H1 (cell line): ENCODE measurements around the gene PCDH9. TPM values are rescaled to one million over a fixed set of nuclear protein-coding genes. Genes with fewer than 3 reads are reported as not detected.

Source experiments
- CTCF ChIA-PET: fragments of 300-600 bp; sonication (Branson Sonifier 250); formaldehyde crosslinking; loops from one replicate; lab custom pipeline; 2021; ENCODE audit not compliant: partially characterized antibody; lab: Charles Lee
- POLR2A ChIA-PET: fragments of 300-600 bp; sonication (Branson Sonifier 250); formaldehyde crosslinking; loops from one replicate; lab custom pipeline; 2021; ENCODE audit warnings: inconsistent platforms; ENCODE audit not compliant: partially characterized antibody; lab: Charles Lee
- DNase-seq, 2 experiments: peaks; one replicate each; pipeline versions ENCODE4 v3.0.0 to v3.0.0-alpha.2; 2010 to 2022; ENCODE audit warnings: low spot score in 2 of 2, low read depth in 1 of 2, mixed read lengths in 1 of 2
- FAIRE-seq: peaks from 2 replicates; lab custom pipeline; 2011; peaks lifted over from hg19 to GRCh38; lab: Jason Lieb, UNC
- H2AFZ ChIP-seq: 2 replicates; pipeline ENCODE4 v1.8.1; 2012; ENCODE audit warnings: low read length, inconsistent platforms
- H2AK5ac ChIP-seq: 2 replicates; pipeline ENCODE4 v1.6.1; 2013; ENCODE audit warnings: low read depth, low read length
- H2BK120ac ChIP-seq: replicated peaks from 2 replicates; pipeline ENCODE3; 2013; ENCODE audit warnings: low read depth, low read length, inconsistent platforms
- H2BK12ac ChIP-seq: 2 replicates; pipeline ENCODE4 v1.6.1; 2013; ENCODE audit warnings: low read depth, low read length
- H2BK15ac ChIP-seq: 2 replicates; pipeline ENCODE4 v1.6.1; 2013; ENCODE audit warnings: low read length
- H2BK20ac ChIP-seq: 2 replicates; pipeline ENCODE4 v1.6.1; 2013; ENCODE audit warnings: low read length
- H2BK5ac ChIP-seq: 2 replicates; pipeline ENCODE4 v1.6.1; 2013; ENCODE audit warnings: low read depth, low read length
- H3K14ac ChIP-seq: 2 replicates; pipeline ENCODE4 v1.6.1; 2013; ENCODE audit warnings: inconsistent platforms; ENCODE audit not compliant: insufficient read length
- H3K18ac ChIP-seq: 2 replicates; pipeline ENCODE4 v1.6.1; 2013; ENCODE audit warnings: low read length; ENCODE audit errors: extremely low read depth
- H3K23ac ChIP-seq: 2 replicates; pipeline ENCODE4 v1.6.1; 2013; ENCODE audit warnings: inconsistent platforms; ENCODE audit not compliant: insufficient read length
- H3K23me2 ChIP-seq: 2 replicates; pipeline ENCODE4 v1.6.1; 2013; ENCODE audit warnings: low read depth, low read length
- H3K27ac ChIP-seq: 2 replicates; pipeline ENCODE4 v1.6.1; 2011; ENCODE audit warnings: low read depth, low read length, inconsistent platforms
- H3K27me3 ChIP-seq, 4 experiments: replicated peaks in 1 of 4; 1 replicate in 1 of 4; 2 replicates in 3 of 4; pipeline versions ENCODE4 v1.6.1 to v1.8.1; 2011 to 2013; ENCODE audit warnings: low read length in 3 of 4, mild to moderate bottlenecking in 3 of 4, inconsistent platforms in 2 of 4, mixed read lengths in 2 of 4, moderate library complexity in 1 of 4; ENCODE audit not compliant: control insufficient read depth in 3 of 4, insufficient read depth in 3 of 4; ENCODE audit errors: extremely low read depth in 1 of 4
- H3K36me3 ChIP-seq, 4 experiments: 2 replicates each; pipeline versions ENCODE4 v1.6.1 to v1.8.1; 2011 to 2013; ENCODE audit warnings: mild to moderate bottlenecking in 4 of 4, low read length in 3 of 4, moderate library complexity in 2 of 4, control low read depth in 1 of 4, inconsistent platforms in 1 of 4; ENCODE audit not compliant: insufficient read depth in 4 of 4, control insufficient read depth in 2 of 4
- H3K4ac ChIP-seq: replicated peaks from 2 replicates; pipeline ENCODE3; 2013; ENCODE audit warnings: low read length, low read depth, mixed read lengths, inconsistent platforms; ENCODE audit not compliant: insufficient read length
- H3K4me1 ChIP-seq, 4 experiments: replicated peaks in 1 of 4; 1 replicate in 1 of 4; 2 replicates in 3 of 4; pipeline versions ENCODE4 v1.6.1 to v1.8.1; 2011 to 2013; ENCODE audit warnings: low read length in 3 of 4, inconsistent platforms in 2 of 4, mixed read lengths in 1 of 4; ENCODE audit not compliant: insufficient read depth in 4 of 4, control insufficient read depth in 3 of 4
- H3K4me2 ChIP-seq, 2 experiments: 2 replicates each; pipeline versions ENCODE4 v1.6.1 to v1.8.1; 2011 to 2013; ENCODE audit warnings: low read depth in 2 of 2, low read length in 2 of 2, control low read depth in 1 of 2, inconsistent platforms in 1 of 2, mild to moderate bottlenecking in 1 of 2; ENCODE audit not compliant: insufficient read depth in 1 of 2
- H3K4me3 ChIP-seq, 4 experiments: fragments of 200-600, 300-600 bp in 1 of 4; sonication (generic), shearing (Covaris generic), sonication (Bioruptor Twin) in 1 of 4; 2 replicates each; pipeline versions ENCODE4 v1.5.1 to v1.8.1; 2011 to 2016; ENCODE audit warnings: low read length in 4 of 4, low read depth in 3 of 4, control low read depth in 2 of 4, inconsistent platforms in 2 of 4, mild to moderate bottlenecking in 2 of 4, mixed read lengths in 1 of 4, moderate library complexity in 1 of 4; ENCODE audit not compliant: insufficient read depth in 2 of 4; ENCODE audit errors: extremely low read depth in 1 of 4
- H3K56ac ChIP-seq: replicated peaks from 2 replicates; pipeline ENCODE3; 2013; ENCODE audit warnings: low read depth, mild to moderate bottlenecking, mixed read lengths, low read length, inconsistent platforms; ENCODE audit not compliant: insufficient read length
- H3K79me1 ChIP-seq: 2 replicates; pipeline ENCODE4 v1.6.1; 2013; ENCODE audit warnings: low read depth, low read length, control low read depth
- H3K79me2 ChIP-seq, 2 experiments: 2 replicates each; pipeline versions ENCODE4 v1.6.1 to v1.8.1; 2012 to 2013; ENCODE audit warnings: low read length in 2 of 2, mild to moderate bottlenecking in 2 of 2, inconsistent platforms in 1 of 2; ENCODE audit not compliant: insufficient read depth in 2 of 2, control insufficient read depth in 1 of 2
- H3K9ac ChIP-seq, 4 experiments: replicated peaks in 1 of 4; 1 replicate in 1 of 4; 2 replicates in 3 of 4; pipeline versions ENCODE4 v1.6.1 to v1.8.1; 2011 to 2013; ENCODE audit warnings: low read depth in 3 of 4, low read length in 3 of 4, control low read depth in 2 of 4, mild to moderate bottlenecking in 2 of 4, moderate library complexity in 2 of 4, inconsistent platforms in 1 of 4; ENCODE audit errors: extremely low read depth in 1 of 4
- H3K9me3 ChIP-seq, 2 experiments: 2 replicates each; pipeline versions ENCODE4 v1.6.1 to v1.8.1; 2012 to 2013; ENCODE audit warnings: mild to moderate bottlenecking in 2 of 2, moderate library complexity in 2 of 2, control low read depth in 1 of 2, inconsistent platforms in 1 of 2, low read depth in 1 of 2, low read length in 1 of 2, mixed read lengths in 1 of 2; ENCODE audit not compliant: insufficient read depth in 2 of 2
- H4K20me1 ChIP-seq, 2 experiments: replicated peaks in 1 of 2; 2 replicates each; pipeline versions ENCODE3 to v1.8.1; 2011 to 2013; ENCODE audit warnings: inconsistent platforms in 2 of 2, low read length in 2 of 2, mild to moderate bottlenecking in 1 of 2; ENCODE audit not compliant: insufficient read depth in 2 of 2, control insufficient read depth in 1 of 2
- H4K5ac ChIP-seq: 2 replicates; pipeline ENCODE4 v1.6.1; 2013; ENCODE audit warnings: low read length, low read depth, mixed read lengths, inconsistent platforms; ENCODE audit not compliant: insufficient read length
- H4K8ac ChIP-seq: 2 replicates; pipeline ENCODE4 v1.8.0; 2013; ENCODE audit warnings: mild to moderate bottlenecking, moderate library complexity, low read length, inconsistent platforms; ENCODE audit not compliant: insufficient read depth; ENCODE audit errors: extremely low read depth
- H4K91ac ChIP-seq: replicated peaks from 2 replicates; pipeline ENCODE3; 2013; ENCODE audit warnings: low read length, mixed read lengths, inconsistent platforms; ENCODE audit not compliant: insufficient read length
- CEBPB ChIP-seq: IDR thresholded peaks from 2 replicates; pipeline ENCODE4 v1.6.1; 2012; ENCODE audit warnings: low read depth, low read length
- CTBP2 ChIP-seq: IDR thresholded peaks from 2 replicates; pipeline ENCODE4 v1.7.0; 2011; ENCODE audit warnings: borderline replicate concordance, mild to moderate bottlenecking, moderate library complexity, mixed read lengths, low read length; ENCODE audit not compliant: insufficient read depth, insufficient read length
- EGR1 ChIP-seq: IDR thresholded peaks from 2 replicates; pipeline ENCODE4 v1.6.1; 2011; ENCODE audit warnings: low read depth, low read length, borderline replicate concordance
- JUN ChIP-seq: IDR thresholded peaks from 2 replicates; pipeline ENCODE4 v1.6.1; 2011; ENCODE audit warnings: low read depth, mild to moderate bottlenecking, improper control_type of control experiment, low read length
- NANOG ChIP-seq: IDR thresholded peaks from 2 replicates; pipeline ENCODE4 v1.6.1; 2011; ENCODE audit warnings: low read length, low read depth, mild to moderate bottlenecking, inconsistent platforms; ENCODE audit not compliant: insufficient read depth, poor library complexity, severe bottlenecking
- PHF8 ChIP-seq: fragments of 200-600 bp; sonication (generic); conservative IDR thresholded peaks from 2 replicates; pipeline ENCODE4 v1.7.1; 2012; ENCODE audit warnings: low read depth, mild to moderate bottlenecking, inconsistent platforms, low read length, moderate library complexity
- RFX5 ChIP-seq: IDR thresholded peaks from 2 replicates; pipeline ENCODE4 v1.6.1; 2011; ENCODE audit warnings: low read depth, low read length, improper control_type of control experiment, borderline replicate concordance
- RXRA ChIP-seq: IDR thresholded peaks from 2 replicates; pipeline ENCODE4 v1.6.1; 2011; ENCODE audit warnings: low read depth, mild to moderate bottlenecking, low read length, moderate library complexity; ENCODE audit not compliant: insufficient read depth
- SAP30 ChIP-seq: fragments of 300-600 bp; sonication (generic); IDR thresholded peaks from 2 replicates; pipeline ENCODE4 v1.7.1; 2012; ENCODE audit warnings: low read length, moderate library complexity, mild to moderate bottlenecking, inconsistent platforms; ENCODE audit not compliant: insufficient read depth, insufficient replicate concordance
- SIX5 ChIP-seq: IDR thresholded peaks from 2 replicates; pipeline ENCODE4 v1.6.1; 2011; ENCODE audit warnings: mild to moderate bottlenecking, low read depth, low read length
- SP1 ChIP-seq: IDR thresholded peaks from 2 replicates; pipeline ENCODE4 v1.6.1; 2011; ENCODE audit warnings: low read depth, low read length
- SRF ChIP-seq: IDR thresholded peaks from 2 replicates; pipeline ENCODE4 v1.6.1; 2011; ENCODE audit warnings: mild to moderate bottlenecking, low read depth, low read length, moderate library complexity
- TCF12 ChIP-seq: IDR thresholded peaks from 2 replicates; pipeline ENCODE4 v1.6.1; 2011; ENCODE audit warnings: low read depth, mild to moderate bottlenecking, low read length
- polyA plus RNA-seq, 7 experiments: library from polyadenylated mRNA; depleted of rRNA in 3 of 7; stranded (reverse) in 5 of 7; unstranded in 2 of 7; fragments of >200 nt in 5 of 7; fragments of 200-250 nt in 2 of 7; gene quantifications; 1 replicate in 5 of 7; 2 replicates in 1 of 7; 4 replicates in 1 of 7; pipeline versions ENCODE4 v1.2.1 to v1.2.3, GENCODE V29; 2011 to 2013; ENCODE audit warnings: missing spikeins in 2 of 7, mixed read lengths in 2 of 7
- total RNA-seq: library from RNA; stranded (reverse); fragmentation: NEBNext Ultra II Directional; extraction: Animal tissue kit (Norgen Biotek cat#: 25700); gene quantifications from 2 replicates; pipeline ENCODE4 v1.2.1, GENCODE V29; 2021

PCDH9 gene
- total and polyA plus RNA-seq, 2 of the 8 experiments (the other 6 are each of a cell fraction or from before 2014, with no cell fraction given), result 0.12 to 0.60 TPM

DNA sequence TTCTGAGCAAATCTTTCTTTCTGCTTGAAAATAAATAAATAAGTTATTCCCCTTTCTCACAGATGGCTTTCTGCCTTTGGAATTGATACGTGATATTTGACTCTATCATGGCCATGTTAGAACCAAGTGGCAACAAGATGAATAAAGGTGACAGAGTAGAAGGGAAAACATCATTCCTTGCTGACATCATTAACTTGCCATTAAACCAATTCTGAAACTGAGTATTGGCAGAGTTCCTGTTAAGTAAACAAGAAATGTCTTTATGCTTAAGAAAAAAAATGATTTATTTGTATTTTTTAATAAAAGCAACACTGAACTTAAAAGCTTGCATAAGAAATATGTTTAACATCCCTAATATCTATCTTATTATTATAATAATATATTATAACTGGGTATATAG is 828.1 kb downstream of the PCDH9 start (continued):
- TF ChIP-seq TCF12, result no peak
- TF ChIP-seq, all 59 proteins: peak for 0

DNA sequence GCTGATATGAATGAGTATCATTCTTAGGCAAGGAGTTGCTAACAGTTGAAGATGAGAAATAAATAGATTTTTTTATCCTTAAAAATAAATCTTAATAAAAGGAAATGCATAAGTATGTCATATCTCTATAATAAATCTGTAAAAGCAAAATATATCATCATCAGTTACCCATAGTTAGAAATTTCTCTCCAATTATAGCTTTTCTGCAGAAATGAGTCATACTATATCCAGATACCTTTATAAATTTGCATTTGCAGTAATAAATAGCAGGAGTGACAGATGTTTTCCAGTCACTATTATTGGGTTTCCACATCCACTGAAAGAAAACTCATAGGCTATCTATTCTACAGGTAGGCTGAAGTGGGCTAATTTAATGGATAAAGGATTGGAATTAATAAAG is 829.8 kb downstream of the PCDH9 start:
- no peaks in the 10 kb centered on the region for H3K9me3 ChIP-seq
- no peaks in the 10 kb centered on the region for H3K27me3 ChIP-seq
- no peak overlapping the region for H2BK20ac ChIP-seq
- no peak overlapping the region for H2BK15ac ChIP-seq
- H2AFZ ChIP-seq, result no peak overlapping the region
- no peaks in the 10 kb centered on the region for H4K20me1 ChIP-seq
- H3K27ac ChIP-seq, result no peak overlapping the region
- H3K36me3 ChIP-seq, result no peaks in the 10 kb centered on the region
- no peak overlapping the region for H3K4me2 ChIP-seq
- no peak overlapping the region for H3K4ac ChIP-seq
- no peak overlapping the region for H3K9ac ChIP-seq
- H3K4me1 ChIP-seq, result no peaks in the 10 kb centered on the region
- no peaks in the 10 kb centered on the region for H3K79me1 ChIP-seq
- POLR2A ChIA-PET, result no interaction called here
- H4K8ac ChIP-seq, result no peak overlapping the region
- no peak overlapping the region for H3K14ac ChIP-seq
- FAIRE-seq (no peak), DNase-seq (no peak)
- H3K23ac ChIP-seq, result no peak overlapping the region
- CTCF ChIA-PET, result interaction anchor here (0.7 kb wide), 1 partner anchor 12 kb away, joined by 3 read pairs; no protein-coding TSS in a partner anchor
- no peak overlapping the region for H2BK120ac ChIP-seq
- no peak overlapping the region for H3K18ac ChIP-seq
- H3K79me2 ChIP-seq, result no peaks in the 10 kb centered on the region
- no peak overlapping the region for H3K4me3 ChIP-seq
- no peak overlapping the region for H4K5ac ChIP-seq
- H3K56ac ChIP-seq, result no peak overlapping the region
- H3K23me2 ChIP-seq, result no peaks in the 10 kb centered on the region
- no peak overlapping the region for H2BK12ac ChIP-seq
- no peak overlapping the region for H2AK5ac ChIP-seq
- no peak overlapping the region for H4K91ac ChIP-seq
- no peak overlapping the region for H2BK5ac ChIP-seq
- TF ChIP-seq RFX5 (no peak), EGR1 (no peak), CTBP2 (no peak), SAP30 (no peak), JUN (no peak), SIX5 (no peak), TCF12 (no peak), SP1 (no peak), RXRA (no peak), PHF8 (no peak), NANOG (no peak), CEBPB (no peak), SRF (no peak)
